D721Med (cell line): ENCODE results near the gene POC5.

Experiments
- DNase-seq: peaks from one replicate; pipeline ENCODE4 v3.0.0; 2011; ENCODE audit warnings: low spot score; ENCODE audit not compliant: insufficient read length
- FAIRE-seq: peaks from 2 replicates; lab custom pipeline; 2011; peaks lifted over from hg19 to GRCh38; lab: Jason Lieb, UNC
- TF ChIP-seq, protein P1 (sequence below): IDR thresholded peaks from 2 replicates; pipeline ENCODE4 v1.5.1; 2012; ENCODE audit warnings: mild to moderate bottlenecking, control low read depth; ENCODE audit not compliant: insufficient read depth; ENCODE audit errors: missing control alignments

The POC5 gene

DNA sequence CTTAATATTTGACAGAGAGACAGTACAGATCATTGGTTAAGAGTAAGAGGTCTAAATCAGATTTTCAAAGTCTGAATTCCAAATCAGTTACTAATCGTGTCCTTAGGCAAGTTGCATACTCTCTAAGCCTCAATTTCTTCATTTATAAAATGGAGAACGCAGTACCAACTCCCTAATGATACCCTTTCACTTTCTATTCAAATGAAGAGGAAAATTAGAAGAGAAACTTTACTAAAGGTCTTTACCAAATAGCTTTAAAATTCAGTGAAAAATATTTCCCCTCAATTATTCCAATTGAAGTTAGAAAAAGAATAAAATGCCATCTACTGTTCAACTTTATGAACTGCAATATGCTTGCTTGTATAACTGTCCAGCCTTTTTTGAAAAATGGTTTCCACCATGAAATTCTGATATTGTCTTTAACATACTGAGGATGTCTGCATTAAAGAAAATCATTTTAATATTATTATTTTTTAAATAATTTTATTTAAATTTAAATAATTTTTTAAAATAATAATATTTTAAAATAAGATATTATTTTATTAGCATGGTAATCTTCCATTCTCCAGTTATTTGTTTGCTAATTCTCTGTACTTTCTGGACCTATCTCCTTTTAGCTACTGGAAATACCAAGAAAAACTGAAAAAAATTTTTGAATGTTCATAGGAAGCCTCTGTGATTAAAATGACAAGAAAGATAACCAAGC, 36.0 kb downstream of the POC5 start:
- DNase-seq (no peak), FAIRE-seq (peak; percentile 35)
- TF ChIP-seq, protein P1, sequence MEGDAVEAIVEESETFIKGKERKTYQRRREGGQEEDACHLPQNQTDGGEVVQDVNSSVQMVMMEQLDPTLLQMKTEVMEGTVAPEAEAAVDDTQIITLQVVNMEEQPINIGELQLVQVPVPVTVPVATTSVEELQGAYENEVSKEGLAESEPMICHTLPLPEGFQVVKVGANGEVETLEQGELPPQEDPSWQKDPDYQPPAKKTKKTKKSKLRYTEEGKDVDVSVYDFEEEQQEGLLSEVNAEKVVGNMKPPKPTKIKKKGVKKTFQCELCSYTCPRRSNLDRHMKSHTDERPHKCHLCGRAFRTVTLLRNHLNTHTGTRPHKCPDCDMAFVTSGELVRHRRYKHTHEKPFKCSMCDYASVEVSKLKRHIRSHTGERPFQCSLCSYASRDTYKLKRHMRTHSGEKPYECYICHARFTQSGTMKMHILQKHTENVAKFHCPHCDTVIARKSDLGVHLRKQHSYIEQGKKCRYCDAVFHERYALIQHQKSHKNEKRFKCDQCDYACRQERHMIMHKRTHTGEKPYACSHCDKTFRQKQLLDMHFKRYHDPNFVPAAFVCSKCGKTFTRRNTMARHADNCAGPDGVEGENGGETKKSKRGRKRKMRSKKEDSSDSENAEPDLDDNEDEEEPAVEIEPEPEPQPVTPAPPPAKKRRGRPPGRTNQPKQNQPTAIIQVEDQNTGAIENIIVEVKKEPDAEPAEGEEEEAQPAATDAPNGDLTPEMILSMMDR: peak; percentile 64

DNA sequence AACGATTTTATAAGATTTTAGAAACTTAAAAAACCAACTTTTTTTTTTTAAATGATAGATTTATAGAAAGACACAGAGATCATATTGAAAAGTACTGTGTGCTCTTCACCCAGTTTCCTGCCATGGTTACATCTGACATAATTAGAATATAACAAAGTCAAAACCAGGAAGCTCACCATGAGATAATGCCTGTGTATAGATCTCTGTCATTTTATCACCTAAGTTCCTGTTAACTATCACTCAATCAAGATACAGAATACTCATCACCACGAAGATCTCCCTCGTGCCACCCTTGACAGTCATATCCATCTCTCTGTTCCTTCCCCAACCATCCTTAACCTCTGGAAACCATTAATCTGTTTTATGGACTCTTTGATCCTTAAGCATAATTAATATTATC, 39.1 kb downstream of the POC5 start:
- no peak for DNase-seq
- TF ChIP-seq, protein P1: no peak
- peak; percentile 61 for FAIRE-seq

DNA sequence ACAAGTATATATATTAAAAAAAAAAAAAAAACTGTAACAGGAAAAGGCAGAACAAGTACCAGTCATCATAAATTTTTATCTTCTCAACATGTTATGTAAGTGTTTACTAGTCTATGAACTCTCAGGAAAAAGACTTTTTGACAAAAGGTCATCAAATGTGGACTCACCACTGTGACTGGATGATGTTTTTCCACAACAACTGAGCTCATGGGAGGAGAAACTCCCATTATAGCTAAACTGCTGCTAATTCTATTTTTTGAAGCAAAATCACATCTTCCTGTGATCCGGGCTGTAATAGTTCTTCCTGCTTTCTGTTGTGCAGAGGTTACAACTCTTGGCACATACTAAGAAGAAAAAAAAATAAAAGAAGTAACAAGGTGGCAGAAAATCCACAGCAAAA, 39.6 kb downstream of the POC5 start:
- no peak for DNase-seq
- TF ChIP-seq, protein P1: no peak
- no peak for FAIRE-seq

DNA sequence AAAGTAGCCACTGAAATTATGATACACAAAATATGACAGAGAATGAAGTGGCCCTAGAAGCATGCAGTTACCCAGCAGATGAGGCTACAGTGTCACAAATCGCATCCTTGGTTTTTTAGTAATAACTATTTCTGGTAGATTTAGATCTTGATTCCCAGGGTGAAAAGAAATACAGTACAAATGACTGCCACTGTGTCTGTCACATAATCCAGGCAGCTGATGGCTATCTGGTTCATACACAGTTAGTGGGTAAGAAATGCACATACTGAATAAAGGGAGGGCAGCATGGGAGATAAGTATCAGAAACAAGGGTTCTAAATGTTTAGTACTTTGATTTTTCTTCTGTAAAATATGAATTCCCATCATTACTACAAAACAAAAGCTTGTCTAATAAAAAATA, 41.5 kb downstream of the POC5 start:
- FAIRE-seq (no peak), DNase-seq (no peak)
- TF ChIP-seq, protein P1: no peak

DNA sequence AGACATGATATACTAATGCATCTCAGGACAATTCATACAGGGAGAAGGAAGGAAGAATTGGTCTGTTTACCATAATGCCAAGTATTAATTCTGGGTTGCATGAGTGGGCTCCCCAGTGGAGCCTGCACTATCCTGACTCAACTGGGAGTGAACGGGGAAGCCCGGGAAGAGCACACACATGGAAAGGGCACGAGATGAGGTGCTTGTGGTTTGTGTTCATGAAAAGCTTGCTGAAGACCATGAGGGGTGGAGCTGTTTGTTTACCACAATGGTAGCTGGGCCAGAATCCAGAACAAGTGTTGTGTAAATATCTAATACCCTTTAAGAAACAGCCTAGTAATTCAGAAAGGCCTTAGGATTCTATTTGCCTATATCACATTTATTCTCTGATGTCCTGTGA, 44.6 kb downstream of the POC5 start:
- no peak for DNase-seq
- TF ChIP-seq, protein P1: no peak
- no peak for FAIRE-seq

DNA sequence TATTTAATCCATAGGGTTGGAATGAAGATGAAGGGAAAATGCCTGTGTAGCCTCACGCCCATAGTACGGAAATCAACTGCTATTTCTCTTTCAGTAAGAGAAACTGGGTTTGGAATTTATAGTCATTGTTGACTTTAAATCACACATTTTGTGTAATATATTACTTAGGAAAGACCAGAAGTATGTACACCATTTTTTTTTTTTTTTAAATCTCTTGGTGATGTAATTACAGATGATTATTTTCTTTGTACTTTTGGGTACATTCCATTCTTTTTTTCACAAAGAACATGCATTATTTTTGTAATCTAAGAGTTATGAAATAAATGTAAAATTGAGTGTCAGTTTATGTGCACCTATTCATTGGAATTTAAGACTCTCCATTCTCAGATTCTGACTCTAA, 45.7 kb downstream of the POC5 start:
- no peak for FAIRE-seq
- TF ChIP-seq, protein P1: no peak
- DNase-seq: no peak

DNA sequence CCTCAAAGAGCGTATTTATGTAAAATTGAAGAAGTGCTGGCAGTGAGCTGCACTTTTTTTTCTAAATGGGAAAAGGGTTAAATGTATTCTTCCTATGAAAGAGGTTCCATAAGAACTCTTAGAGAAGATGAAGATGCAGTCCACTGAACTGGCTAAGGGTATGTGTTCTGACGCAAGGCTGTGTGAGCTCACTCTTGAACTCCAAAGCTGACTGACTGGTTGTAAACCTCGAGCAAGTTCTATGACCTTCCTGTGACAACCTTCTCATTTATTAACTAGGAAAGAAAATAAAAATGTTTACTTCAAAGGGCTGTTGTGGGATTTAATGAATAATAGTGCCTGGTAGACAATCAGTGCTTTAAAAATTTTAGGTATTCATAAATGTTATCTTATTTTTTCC, 46.7 kb downstream of the POC5 start:
- DNase-seq (no peak), FAIRE-seq (no peak)
- TF ChIP-seq, protein P1: no peak
